Spleen (tissue), 11 donors: Measurements from ENCODE around the gene SLC35G3. TPM values are rescaled to one million over a fixed set of nuclear protein-coding genes. Genes with fewer than 3 reads are reported as not detected.

ENCODE experiments used
- DNase-seq: peaks from one replicate; pipeline ENCODE4 v3.0.0-alpha.2; 2020
- H3K27ac ChIP-seq, 8 donors: fragments of 200-600 bp; sonication (generic) in 7 of 8; 1 replicate in 4 of 8; 2 replicates in 4 of 8; pipeline versions ENCODE4 v1.5.0 to v1.8.0; 2016 to 2021; ENCODE audit warnings: inconsistent platforms in 4 of 8, mild to moderate bottlenecking in 4 of 8, moderate library complexity in 1 of 8
- H3K27me3 ChIP-seq, 7 donors: fragments of 200-600 bp; sonication (generic) in 6 of 7; replicated peaks in 1 of 7; 1 replicate in 4 of 7; 2 replicates in 3 of 7; pipeline versions ENCODE4 v1.5.0 to v1.8.0; 2016 to 2021; ENCODE audit warnings: inconsistent platforms in 3 of 7, mild to moderate bottlenecking in 1 of 7
- H3K36me3 ChIP-seq, 6 donors: fragments of 200-600 bp; sonication (generic) in 5 of 6; 1 replicate in 4 of 6; 2 replicates in 2 of 6; pipeline versions ENCODE4 v1.5.0 to v1.8.0; 2016 to 2021; ENCODE audit warnings: inconsistent platforms in 2 of 6
- H3K4me1 ChIP-seq, 6 donors: fragments of 200-600 bp; sonication (generic) in 5 of 6; 1 replicate in 3 of 6; 2 replicates in 3 of 6; pipeline versions ENCODE4 v1.5.0 to v1.8.0; 2016 to 2021; ENCODE audit warnings: inconsistent platforms in 3 of 6
- H3K4me3 ChIP-seq, 8 donors: fragments of 200-600 bp; sonication (generic) in 7 of 8; 1 replicate in 4 of 8; 2 replicates in 4 of 8; pipeline versions ENCODE4 v1.5.0 to v1.8.0; 2016 to 2021; ENCODE audit warnings: inconsistent platforms in 4 of 8, mild to moderate bottlenecking in 4 of 8, moderate library complexity in 2 of 8
- H3K9me3 ChIP-seq, 8 donors: fragments of 200-600 bp; sonication (generic) in 7 of 8; 1 replicate in 4 of 8; 2 replicates in 4 of 8; pipeline versions ENCODE4 v1.5.0 to v1.8.0; 2016 to 2021; ENCODE audit warnings: inconsistent platforms in 4 of 8
- CTCF ChIP-seq, 11 experiments: fragments of 200-600 bp in 7 of 11; fragments of 450-650 bp in 4 of 11; sonication (generic) in 4 of 11; IDR thresholded peaks in 8 of 11; conservative IDR thresholded peaks in 3 of 11; 1 replicate in 7 of 11; 2 replicates in 4 of 11; pipeline versions ENCODE4 v1.4.0 to v1.8.0; 2016 to 2021; ENCODE audit warnings: antibody characterized with exemption in 11 of 11, inconsistent platforms in 4 of 11, mild to moderate bottlenecking in 1 of 11
- POLR2A ChIP-seq, 3 donors: fragments of 450-650 bp; IDR thresholded peaks; one replicate each; pipeline ENCODE4 v1.5.1; 2017; ENCODE audit warnings: antibody characterized with exemption in 3 of 3, mild to moderate bottlenecking in 1 of 3
- POLR2AphosphoS5 ChIP-seq, 3 donors: sonication (generic); formaldehyde crosslinking; IDR thresholded peaks; one replicate each; pipeline ENCODE4 v1.5.1; 2017; ENCODE audit warnings: antibody characterized with exemption in 3 of 3
- WGBS, 5 donors: extraction: QIAGEN DNeasy Blood & Tissue Kit in 3 of 5; methylation state at CpG; one replicate each; pipeline versions ENCODE4 v1.1.5 to v1.1.7; 2013 to 2018; 5-methylcytosine and 5-hydroxymethylcytosine counted together
- intact Hi-C: fragments of 100-400 bp; cut with DNase I; formaldehyde crosslinking; loops from one replicate; pipeline ENCODE4 v1.15.0; 2023; ENCODE audit warnings: low total_unique reads
- polyA plus RNA-seq, 3 donors: library from polyadenylated mRNA; stranded (reverse); fragments of 200-250 nt; gene quantifications; one replicate each; pipeline ENCODE4 v1.2.1, GENCODE V29; 2013
- total RNA-seq, 7 donors: library from RNA; depleted of rRNA in 3 of 7; stranded (reverse); fragments of >200 nt in 3 of 7; fragmentation: NEBNext Ultra II Directional in 4 of 7; extraction: Animal tissue kit (Norgen Biotek cat#: 25700) in 4 of 7; gene quantifications; one replicate each; pipeline versions ENCODE4 v1.1.0 to v1.2.1, GENCODE V29; 2016 to 2021
- donor health status: healthy with polysubstance abuse.
- donor health status: DM: no; HTN: no; CAD: no; lungs with moderate emphysema.
- donor health status: DM: no; HTN: no; CAD: no.
- donor health status: Bipolar disorder and iron deficiency.
- donor health status: healthy.
- donor health status: DM: no; HTN: no; CAD: no.
- donor health status: DM: yes; HTN: yes; CAD: no.

The SLC35G3 gene
- total and polyA plus RNA-seq, 10 donors, result 0.04 TPM; not detected in 9

- intact Hi-C loops, result loop anchor here (10.0 kb wide), 2 partner anchors 67 to 293 kb away; partner anchors contain the start of gene SLFN12L
- H3K36me3 ChIP-seq, result no peaks in the 10 kb centered on the region
- DNase-seq, result peak; percentile 77
- peak overlapping the region; percentile 60 to 83 (median 77) for H3K4me3 ChIP-seq
- TF ChIP-seq POLR2AphosphoS5 (IDR thresholded peaks at IDR 0.05) (no peak), POLR2A (IDR thresholded peaks at IDR 0.05) (no peak), CTCF (IDR thresholded peaks at IDR 0.05 in 8 of 11, conservative IDR thresholded peaks at IDR 0.05 in 3 of 11) (no peak)
- H3K4me1 ChIP-seq, result peaks cover 23 to 91% (median 54%) of the 10 kb centered on the region in 6 donors
- no peaks in the 10 kb centered on the region for H3K9me3 ChIP-seq
- H3K27me3 ChIP-seq, result no peaks in the 10 kb centered on the region
- 73 to 91% (median 84%) methylated on average over 19 of the region's 19 CpGs for WGBS, 5 donors
- H3K27ac ChIP-seq, result peak overlapping the region; percentile 87 to 97 (median 95)
Measured at GRCh38 chr17:35241520-35241919, 47.3 kb upstream of the SLC35G3 start.

- no peak for DNase-seq
- H3K36me3 ChIP-seq, result no peaks in the 10 kb centered on the region
- 85 to 95% (median 91%) methylated on average over 8 of the region's 8 CpGs for WGBS, 5 donors
- peak overlapping the region in 6 of 8 donors; percentile 94 to 97 (median 95) for H3K27ac ChIP-seq
- TF ChIP-seq POLR2A (IDR thresholded peaks at IDR 0.05) (no peak), CTCF (IDR thresholded peaks at IDR 0.05 in 8 of 11, conservative IDR thresholded peaks at IDR 0.05 in 3 of 11) (no peak), POLR2AphosphoS5 (IDR thresholded peaks at IDR 0.05) (no peak)
- intact Hi-C loops, result loop anchor here (10.0 kb wide), 2 partner anchors 66 to 294 kb away; partner anchors contain the start of gene SLFN12L
- no peaks in the 10 kb centered on the region for H3K27me3 ChIP-seq
- peak overlapping the region; percentile 60 to 83 (median 77) for H3K4me3 ChIP-seq
- H3K4me1 ChIP-seq, result peaks cover 20 to 91% (median 50%) of the 10 kb centered on the region in 6 donors
- H3K9me3 ChIP-seq, result no peaks in the 10 kb centered on the region
Measured at GRCh38 chr17:35240861-35241260, 46.7 kb upstream of the SLC35G3 start.

- Histone ChIP-seq H3K27me3 (no peaks in the 10 kb centered on the region), H3K4me1 (peaks cover 11 to 85% (median 46%) of the 10 kb centered on the region in 6 donors), H3K36me3 (no peaks in the 10 kb centered on the region), H3K27ac (peak overlapping the region in 5 of 8 donors; percentile 17 to 95 (median 95)), H3K4me3 (peak overlapping the region in 3 of 8 donors; percentile 6 to 78 (median 74)), H3K9me3 (no peaks in the 10 kb centered on the region)
- WGBS, 5 donors, result 62 to 82% (median 77%) methylated on average over 4 of the region's 4 CpGs
- DNase-seq, result no peak
- intact Hi-C loops, result loop anchor here (10.0 kb wide), 2 partner anchors 65 to 295 kb away; partner anchors contain the start of gene SLFN12L
- TF ChIP-seq CTCF (IDR thresholded peaks at IDR 0.05 in 8 of 11, conservative IDR thresholded peaks at IDR 0.05 in 3 of 11), result no peak
- TF ChIP-seq POLR2A (IDR thresholded peaks at IDR 0.05), result no peak
- no peak for TF ChIP-seq POLR2AphosphoS5 (IDR thresholded peaks at IDR 0.05)
Measured at GRCh38 chr17:35239823-35240222, 45.6 kb upstream of the SLC35G3 start.

GRCh38 chr17:35238821-35239220 is 44.6 kb upstream of the SLC35G3 start:
- intact Hi-C loops, result no loop called here
- Histone ChIP-seq H3K4me3 (peak overlapping the region in 1 of 8 donors; percentile 41), H3K4me1 (peaks cover 4 to 75% (median 36%) of the 10 kb centered on the region in 6 donors), H3K36me3 (no peaks in the 10 kb centered on the region), H3K27me3 (no peaks in the 10 kb centered on the region), H3K27ac (peak overlapping the region in 4 of 8 donors; percentile 18 to 95 (median 95)), H3K9me3 (no peaks in the 10 kb centered on the region)
- WGBS, 5 donors, result 64 to 78% (median 73%) methylated on average over 2 of the region's 2 CpGs
- DNase-seq, result no peak
- TF ChIP-seq POLR2A (IDR thresholded peaks at IDR 0.05), result no peak
- TF ChIP-seq POLR2AphosphoS5 (IDR thresholded peaks at IDR 0.05), result no peak
- no peak for TF ChIP-seq CTCF (IDR thresholded peaks at IDR 0.05 in 8 of 11, conservative IDR thresholded peaks at IDR 0.05 in 3 of 11)
